NCI-H1694 (cell line): ENCODE data around the gene ZBTB42.
"Not testable (repeated sequence)": the region's sequence is repeated elsewhere in the genome, so short reads cannot be mapped to it uniquely, and the experiment has no call there.

Experiments used
- DNase-seq: peaks from one replicate; lab custom pipeline; 2025; lab: John Stamatoyannopoulos, UW

Gene ZBTB42

GRCh38 chr14:104810316-104810715 lies 9.4 kb downstream of the ZBTB42 start:
- no peak for DNase-seq

GRCh38 chr14:104813286-104813685 lies 12.4 kb downstream of the ZBTB42 start:
- DNase-seq = no peak

GRCh38 chr14:104814701-104815100 lies 13.8 kb downstream of the ZBTB42 start:
- not testable (repeated sequence) for DNase-seq

GRCh38 chr14:104816616-104816884 lies 15.6 kb downstream of the ZBTB42 start:
- DNase-seq = no peak

- no peak for DNase-seq
Measured at GRCh38 chr14:104817930-104818713, 17.2 kb downstream of the ZBTB42 start.

GRCh38 chr14:104818714-104819161 lies 17.8 kb downstream of the ZBTB42 start:
- no peak for DNase-seq

GRCh38 chr14:104819361-104819781 lies 18.5 kb downstream of the ZBTB42 start:
- DNase-seq = no peak

- peak; percentile 80 for DNase-seq
Measured at GRCh38 chr14:104820669-104821228, 19.8 kb downstream of the ZBTB42 start.

- no peak for DNase-seq
Measured at GRCh38 chr14:104821229-104821945, 20.5 kb downstream of the ZBTB42 start.

GRCh38 chr14:104821971-104822608 lies 21.2 kb downstream of the ZBTB42 start:
- no peak for DNase-seq

GRCh38 chr14:104822821-104823615 lies 22.1 kb downstream of the ZBTB42 start:
- DNase-seq = no peak

- DNase-seq = no peak
Measured at GRCh38 chr14:104824353-104824997, 23.6 kb downstream of the ZBTB42 start.

- DNase-seq = peak; percentile 84
Measured at GRCh38 chr14:104826189-104826860, 25.4 kb downstream of the ZBTB42 start.

GRCh38 chr14:104826861-104827176 lies 25.9 kb downstream of the ZBTB42 start:
- no peak for DNase-seq

- no peak for DNase-seq
Measured at GRCh38 chr14:104827177-104828055, 26.5 kb downstream of the ZBTB42 start.

- DNase-seq = no peak
Measured at GRCh38 chr14:104830781-104831180, 29.9 kb downstream of the ZBTB42 start.

- not testable (repeated sequence) for DNase-seq
Measured at GRCh38 chr14:104836171-104836935, 35.5 kb downstream of the ZBTB42 start.

GRCh38 chr14:104841730-104842129 lies 40.8 kb downstream of the ZBTB42 start:
- no peak for DNase-seq

- no peak for DNase-seq
Measured at GRCh38 chr14:104843006-104843405, 42.1 kb downstream of the ZBTB42 start.
